ENCODE data around the gene KSR2.

The KSR2 gene

GRCh38 chr12:117522559-117522958 is 446.2 kb downstream of the KSR2 start:
- no peaks in the 10 kb centered on the region for H3K27me3 ChIP-seq (ENCODE audit: control insufficient read depth, insufficient read depth, low read length)
- H3K4me2 ChIP-seq (ENCODE audit: low read length) = no peak overlapping the region
- no peaks in the 10 kb centered on the region for H3K9me3 ChIP-seq (ENCODE audit: control insufficient read depth, low read length)
- H3K79me2 ChIP-seq = no peaks in the 10 kb centered on the region
- H3K9ac ChIP-seq = no peak overlapping the region
- TF ChIP-seq CTCF (IDR thresholded peaks at IDR 0.05) = no peak
- no peak overlapping the region for H3K27ac ChIP-seq
- H3K4me3 ChIP-seq (ENCODE audit: low read depth, low read length) = no peak overlapping the region
- no peaks in the 10 kb centered on the region for H3K36me3 ChIP-seq (ENCODE audit: control insufficient read depth, insufficient read depth, low read length)
- H3K4me1 ChIP-seq = no peaks in the 10 kb centered on the region
- no peak overlapping the region for H2AFZ ChIP-seq

DNA sequence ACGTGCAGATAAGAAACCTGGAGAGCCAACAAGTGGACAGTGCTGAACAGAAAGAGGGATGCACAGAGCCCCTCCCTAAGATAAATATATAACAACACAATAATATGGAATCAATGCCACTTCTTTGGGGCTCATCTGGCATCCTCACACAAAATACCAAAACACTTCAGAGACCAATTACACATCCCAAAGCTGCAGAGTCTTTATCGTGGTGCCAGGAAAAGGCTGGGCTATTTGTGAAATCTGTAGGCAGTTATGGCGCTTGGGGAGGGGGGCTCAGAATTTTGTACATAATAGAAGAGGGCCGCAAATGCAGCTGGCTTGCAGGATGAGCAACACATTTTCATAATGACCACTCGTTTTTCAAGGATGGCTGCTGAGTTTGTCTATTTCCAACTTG is 446.9 kb downstream of the KSR2 start:
- Histone ChIP-seq H3K36me3 (ENCODE audit: control insufficient read depth, insufficient read depth, low read length) (no peaks in the 10 kb centered on the region), H3K4me2 (ENCODE audit: low read length) (no peak overlapping the region), H3K9me3 (ENCODE audit: control insufficient read depth, low read length) (no peaks in the 10 kb centered on the region), H3K27ac (no peak overlapping the region), H2AFZ (no peak overlapping the region), H3K27me3 (ENCODE audit: control insufficient read depth, insufficient read depth, low read length) (no peaks in the 10 kb centered on the region), H3K9ac (no peak overlapping the region), H3K79me2 (no peaks in the 10 kb centered on the region), H3K4me1 (no peaks in the 10 kb centered on the region), H3K4me3 (ENCODE audit: low read depth, low read length) (no peak overlapping the region)
- no peak for TF ChIP-seq CTCF (IDR thresholded peaks at IDR 0.05)

DNA sequence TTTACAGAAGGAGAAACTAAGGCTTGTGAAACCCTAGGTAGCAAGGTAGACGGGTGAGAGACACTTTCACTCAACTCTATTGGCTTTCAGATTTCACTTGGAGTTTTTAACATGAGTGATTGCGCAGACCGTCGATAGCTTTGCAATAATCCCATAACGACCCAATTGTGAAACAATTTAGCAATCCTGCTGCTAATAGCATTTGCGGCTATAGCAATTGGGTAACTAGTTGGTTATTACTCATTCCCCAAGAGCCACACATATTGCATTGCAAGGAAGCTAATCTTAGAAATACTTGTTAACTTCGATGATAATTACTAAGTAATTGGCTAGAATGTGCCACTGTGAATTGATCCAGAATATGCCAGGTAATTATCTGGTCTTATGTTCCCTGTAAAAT is 447.4 kb downstream of the KSR2 start:
- no peak overlapping the region for H3K9ac ChIP-seq
- no peaks in the 10 kb centered on the region for H3K79me2 ChIP-seq
- no peak overlapping the region for H3K4me3 ChIP-seq (ENCODE audit: low read depth, low read length)
- TF ChIP-seq CTCF (IDR thresholded peaks at IDR 0.05) = no peak
- no peak overlapping the region for H2AFZ ChIP-seq
- no peaks in the 10 kb centered on the region for H3K9me3 ChIP-seq (ENCODE audit: control insufficient read depth, low read length)
- no peak overlapping the region for H3K4me2 ChIP-seq (ENCODE audit: low read length)
- no peak overlapping the region for H3K27ac ChIP-seq
- no peaks in the 10 kb centered on the region for H3K27me3 ChIP-seq (ENCODE audit: control insufficient read depth, insufficient read depth, low read length)
- no peaks in the 10 kb centered on the region for H3K36me3 ChIP-seq (ENCODE audit: control insufficient read depth, insufficient read depth, low read length)
- no peaks in the 10 kb centered on the region for H3K4me1 ChIP-seq

DNA sequence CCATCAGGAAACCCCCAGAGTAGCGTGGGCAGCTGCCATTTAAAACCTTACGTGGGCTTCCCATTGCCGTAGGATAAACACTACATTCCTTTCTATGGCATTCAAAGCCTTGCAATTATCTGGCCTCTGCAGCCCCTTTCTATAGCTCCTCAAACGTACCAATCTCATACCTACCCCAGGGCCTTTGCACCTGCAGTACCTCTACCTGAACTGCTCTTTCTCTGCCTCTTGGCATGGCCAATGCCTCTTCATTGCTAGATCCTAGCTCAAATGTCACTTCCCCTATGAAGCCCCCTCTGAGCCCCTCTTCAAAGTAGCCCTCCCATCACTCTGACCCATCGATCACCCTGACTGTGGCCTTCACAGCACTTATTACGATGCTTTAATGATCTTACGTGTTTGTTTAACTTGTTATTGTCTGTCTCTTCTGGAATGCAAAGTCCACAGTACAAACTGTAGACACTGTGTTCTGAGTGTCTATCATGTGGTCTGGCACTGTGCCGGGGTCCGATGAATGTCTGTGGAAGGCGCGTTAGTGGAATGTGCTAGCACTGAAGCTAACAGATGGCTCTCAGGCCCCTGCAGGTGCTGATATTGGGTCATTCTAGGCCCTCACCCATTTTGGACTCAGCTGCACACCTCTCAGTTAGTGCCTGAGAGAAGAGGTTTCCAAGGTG is 450.1 kb downstream of the KSR2 start:
- Histone ChIP-seq H2AFZ (no peak overlapping the region), H3K9ac (no peak overlapping the region), H3K4me2 (ENCODE audit: low read length) (no peak overlapping the region), H3K4me3 (ENCODE audit: low read depth, low read length) (no peak overlapping the region), H3K27ac (no peak overlapping the region), H3K27me3 (ENCODE audit: control insufficient read depth, insufficient read depth, low read length) (no peaks in the 10 kb centered on the region), H3K9me3 (ENCODE audit: control insufficient read depth, low read length) (no peaks in the 10 kb centered on the region), H3K36me3 (ENCODE audit: control insufficient read depth, insufficient read depth, low read length) (no peaks in the 10 kb centered on the region), H3K4me1 (no peaks in the 10 kb centered on the region), H3K79me2 (no peaks in the 10 kb centered on the region)
- no peak for TF ChIP-seq CTCF (IDR thresholded peaks at IDR 0.05)

DNA sequence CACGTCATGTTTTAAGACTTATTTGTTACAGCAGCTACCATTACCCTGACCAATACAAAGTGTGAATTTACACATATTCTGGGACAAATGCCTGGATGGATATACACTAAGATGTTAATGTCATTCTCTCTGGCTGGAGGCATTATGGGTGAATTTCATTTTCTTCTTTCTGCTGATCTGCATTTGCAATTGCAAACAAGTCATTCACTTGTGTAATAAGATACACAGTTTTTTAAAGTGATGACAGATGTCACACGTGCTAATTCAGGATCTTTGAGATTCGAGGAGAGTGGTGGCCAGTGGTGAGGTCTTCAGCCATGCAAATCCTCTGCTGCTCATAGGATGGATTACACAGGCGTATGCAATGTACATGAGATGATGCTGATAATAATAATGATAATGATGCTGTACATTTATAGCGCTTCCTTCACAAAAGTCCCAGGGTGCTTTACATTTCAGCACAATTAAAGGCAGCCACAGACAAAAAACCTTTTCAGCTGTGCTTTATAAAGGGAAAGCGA is 451.5 kb downstream of the KSR2 start:
- Histone ChIP-seq H3K4me3 (ENCODE audit: low read depth, low read length) (no peak overlapping the region), H3K4me1 (no peaks in the 10 kb centered on the region), H3K9me3 (ENCODE audit: control insufficient read depth, low read length) (no peaks in the 10 kb centered on the region), H3K27ac (no peak overlapping the region), H3K9ac (no peak overlapping the region), H3K4me2 (ENCODE audit: low read length) (no peak overlapping the region), H3K36me3 (ENCODE audit: control insufficient read depth, insufficient read depth, low read length) (no peaks in the 10 kb centered on the region), H3K27me3 (ENCODE audit: control insufficient read depth, insufficient read depth, low read length) (no peaks in the 10 kb centered on the region), H3K79me2 (no peaks in the 10 kb centered on the region), H2AFZ (no peak overlapping the region)
- TF ChIP-seq CTCF (IDR thresholded peaks at IDR 0.05) = no peak

Measured in parathyroid adenoma (tissue), 2 donors.